Stimulated activated naive CD8-positive, alpha-beta T cell treated with anti-CD3 and anti-CD28 coated beads, Interleukin-15, amount 100 ng/mL, for 72 hours (primary cell): ENCODE measurements around the gene MSANTD1.

Experiments used
- ATAC-seq: fragments of 150-1000 bp; cut with Tn5 transposase; 2 replicates; pipeline ENCODE4 v1.10.0; 2021; ENCODE audit warnings: mild to moderate bottlenecking, moderate library complexity
- DNase-seq, 2 donors: peaks; one replicate each; pipeline ENCODE4 v3.0.0; 2021 to 2022
- H3K27ac Mint-ChIP-seq, 2 donors: one replicate each; pipeline ENCODE4 v1.8.0; 2022; ENCODE audit warnings: mild to moderate bottlenecking in 2 of 2, mixed read lengths in 2 of 2, moderate library complexity in 2 of 2
- H3K27me3 Mint-ChIP-seq: one replicate; pipeline ENCODE4 v1.8.0; 2022; ENCODE audit warnings: mixed read lengths
- H3K4me1 Mint-ChIP-seq: one replicate; pipeline ENCODE4 v1.8.0; 2022; ENCODE audit warnings: mild to moderate bottlenecking, mixed read lengths
- H3K4me3 Mint-ChIP-seq, 2 donors: one replicate each; pipeline ENCODE4 v1.8.0; 2022; ENCODE audit warnings: mild to moderate bottlenecking in 2 of 2, mixed read lengths in 2 of 2, moderate library complexity in 1 of 2
- H3K9me3 Mint-ChIP-seq, 2 donors: one replicate each; pipeline ENCODE4 v1.8.0; 2022; ENCODE audit warnings: mixed read lengths in 2 of 2

The MSANTD1 gene

GRCh38 chr4:3257556-3258482, 8.9 kb downstream of the MSANTD1 start:
- Mint-ChIP-seq H3K27ac (peak overlapping the region in 1 of 2 donors; percentile 34), H3K27me3 (no peaks in the 10 kb centered on the region), H3K4me1 (no peaks in the 10 kb centered on the region), H3K9me3 (no peaks in the 10 kb centered on the region), H3K4me3 (no peak overlapping the region)
- ATAC-seq (no peak), DNase-seq (peak in 1 of 2 donors; percentile 6)

- ATAC-seq: no peak
- Mint-ChIP-seq H3K9me3 (no peaks in the 10 kb centered on the region), H3K27ac (no peak overlapping the region), H3K27me3 (no peaks in the 10 kb centered on the region), H3K4me1 (no peaks in the 10 kb centered on the region), H3K4me3 (no peak overlapping the region)
- no peak for DNase-seq
Observed at GRCh38 chr4:3261411-3262207, 12.7 kb downstream of the MSANTD1 start.

GRCh38 chr4:3262208-3263052, 13.5 kb downstream of the MSANTD1 start:
- no peaks in the 10 kb centered on the region for H3K4me1 Mint-ChIP-seq
- DNase-seq (no peak), ATAC-seq (no peak)
- H3K9me3 Mint-ChIP-seq: no peaks in the 10 kb centered on the region
- H3K4me3 Mint-ChIP-seq: no peak overlapping the region
- no peaks in the 10 kb centered on the region for H3K27me3 Mint-ChIP-seq
- H3K27ac Mint-ChIP-seq: no peak overlapping the region

GRCh38 chr4:3263053-3263875, 14.3 kb downstream of the MSANTD1 start:
- H3K4me1 Mint-ChIP-seq: no peaks in the 10 kb centered on the region
- H3K27me3 Mint-ChIP-seq: no peaks in the 10 kb centered on the region
- H3K4me3 Mint-ChIP-seq: no peak overlapping the region
- H3K9me3 Mint-ChIP-seq: no peaks in the 10 kb centered on the region
- DNase-seq (no peak), ATAC-seq (no peak)
- H3K27ac Mint-ChIP-seq: no peak overlapping the region

- Mint-ChIP-seq H3K9me3 (no peaks in the 10 kb centered on the region), H3K27me3 (no peaks in the 10 kb centered on the region), H3K27ac (no peak overlapping the region), H3K4me3 (no peak overlapping the region), H3K4me1 (no peaks in the 10 kb centered on the region)
- ATAC-seq (no peak), DNase-seq (no peak)
Observed at GRCh38 chr4:3263876-3264193, 14.9 kb downstream of the MSANTD1 start.

GRCh38 chr4:3266076-3266475, 17.1 kb downstream of the MSANTD1 start:
- no peak for ATAC-seq
- no peaks in the 10 kb centered on the region for H3K9me3 Mint-ChIP-seq
- no peak for DNase-seq
- no peak overlapping the region for H3K4me3 Mint-ChIP-seq
- no peak overlapping the region for H3K27ac Mint-ChIP-seq
- no peaks in the 10 kb centered on the region for H3K27me3 Mint-ChIP-seq
- H3K4me1 Mint-ChIP-seq: no peaks in the 10 kb centered on the region

- Mint-ChIP-seq H3K4me3 (no peak overlapping the region), H3K27ac (no peak overlapping the region), H3K9me3 (no peaks in the 10 kb centered on the region), H3K4me1 (no peaks in the 10 kb centered on the region), H3K27me3 (no peaks in the 10 kb centered on the region)
- DNase-seq (peak in 1 of 2 donors; percentile 2), ATAC-seq (no peak)
Observed at GRCh38 chr4:3267576-3268394, 18.8 kb downstream of the MSANTD1 start.

GRCh38 chr4:3268395-3269104, 19.6 kb downstream of the MSANTD1 start:
- H3K4me1 Mint-ChIP-seq: no peaks in the 10 kb centered on the region
- ATAC-seq (peak; percentile 31), DNase-seq (peak in 1 of 2 donors; percentile 4)
- no peak overlapping the region for H3K27ac Mint-ChIP-seq
- no peaks in the 10 kb centered on the region for H3K27me3 Mint-ChIP-seq
- H3K4me3 Mint-ChIP-seq: no peak overlapping the region
- no peaks in the 10 kb centered on the region for H3K9me3 Mint-ChIP-seq

GRCh38 chr4:3269105-3269927, 20.4 kb downstream of the MSANTD1 start:
- H3K4me3 Mint-ChIP-seq: no peak overlapping the region
- H3K9me3 Mint-ChIP-seq: no peaks in the 10 kb centered on the region
- DNase-seq (peak in 1 of 2 donors; percentile 6), ATAC-seq (peak; percentile 60)
- H3K27ac Mint-ChIP-seq: no peak overlapping the region
- no peaks in the 10 kb centered on the region for H3K4me1 Mint-ChIP-seq
- no peaks in the 10 kb centered on the region for H3K27me3 Mint-ChIP-seq

- H3K27ac Mint-ChIP-seq: no peak overlapping the region
- no peak overlapping the region for H3K4me3 Mint-ChIP-seq
Observed at GRCh38 chr4:3269991-3270611, 21.1 kb downstream of the MSANTD1 start.

GRCh38 chr4:3271131-3271530, 22.2 kb downstream of the MSANTD1 start:
- Mint-ChIP-seq H3K27me3 (no peaks in the 10 kb centered on the region), H3K9me3 (no peaks in the 10 kb centered on the region), H3K4me3 (no peak overlapping the region), H3K4me1 (no peaks in the 10 kb centered on the region), H3K27ac (no peak overlapping the region)
- DNase-seq: no peak
- ATAC-seq: no peak

More at GRCh38 chr4:3269991-3270611, 21.1 kb downstream of the MSANTD1 start:
- peak in 1 of 2 donors; percentile 7 for DNase-seq
- Mint-ChIP-seq H3K4me1 (no peaks in the 10 kb centered on the region), H3K9me3 (no peaks in the 10 kb centered on the region), H3K27me3 (no peaks in the 10 kb centered on the region)
- no peak for ATAC-seq

GRCh38 chr4:3276986-3277385, 28.0 kb downstream of the MSANTD1 start:
- no peak overlapping the region for H3K27ac Mint-ChIP-seq
- H3K9me3 Mint-ChIP-seq: peaks cover 10 to 13% of the 10 kb centered on the region in 2 donors
- H3K4me1 Mint-ChIP-seq: no peaks in the 10 kb centered on the region
- ATAC-seq: no peak
- DNase-seq: peak in 1 of 2 donors; percentile 2
- H3K4me3 Mint-ChIP-seq: no peak overlapping the region
- H3K27me3 Mint-ChIP-seq: no peaks in the 10 kb centered on the region
